Right kidney (tissue), 1 donor: ENCODE data around the gene CTNNA2.

Source experiments
- DNase-seq: peaks from one replicate; pipeline ENCODE4 v3.0.0-alpha.2; 2016

CTNNA2 gene

DNA sequence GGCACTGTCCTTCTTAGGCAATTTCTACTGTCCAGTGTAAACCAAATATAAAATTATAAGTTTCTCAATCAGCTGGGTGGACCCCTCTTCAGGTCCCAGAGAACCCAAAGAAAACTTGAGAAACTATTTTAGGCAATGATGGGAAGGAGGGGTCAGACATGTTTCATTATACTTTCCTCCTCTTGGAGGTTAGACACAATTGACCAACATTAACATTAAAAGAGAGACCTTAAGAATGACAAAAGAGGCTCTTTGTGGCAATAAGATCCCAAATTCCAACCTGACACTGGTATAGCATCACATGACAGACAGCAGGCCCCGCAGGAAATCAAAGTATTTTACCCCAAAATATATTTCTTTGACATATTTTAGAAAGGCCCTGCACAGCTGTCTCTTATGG lies 718.6 kb downstream of the CTNNA2 start:
- DNase-seq: no peak

DNA sequence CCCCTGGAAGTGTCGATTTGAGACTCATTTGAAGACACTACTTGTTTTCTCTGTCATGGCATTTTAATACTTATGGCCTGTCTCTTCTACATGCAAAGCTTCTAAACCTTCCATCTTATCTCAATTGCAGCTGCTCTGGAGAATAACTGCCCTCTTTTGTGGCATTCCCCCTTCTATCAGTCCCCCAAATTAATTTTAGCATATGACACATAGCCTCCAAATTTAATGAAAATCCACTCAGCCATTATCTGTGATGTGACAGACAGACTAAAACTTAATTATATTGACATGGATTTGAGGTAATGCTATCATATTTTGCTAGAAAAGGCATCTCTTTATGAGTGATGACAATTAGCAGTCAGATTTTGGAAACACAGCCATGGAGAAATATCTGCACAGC lies 720.5 kb downstream of the CTNNA2 start:
- DNase-seq: no peak

DNA sequence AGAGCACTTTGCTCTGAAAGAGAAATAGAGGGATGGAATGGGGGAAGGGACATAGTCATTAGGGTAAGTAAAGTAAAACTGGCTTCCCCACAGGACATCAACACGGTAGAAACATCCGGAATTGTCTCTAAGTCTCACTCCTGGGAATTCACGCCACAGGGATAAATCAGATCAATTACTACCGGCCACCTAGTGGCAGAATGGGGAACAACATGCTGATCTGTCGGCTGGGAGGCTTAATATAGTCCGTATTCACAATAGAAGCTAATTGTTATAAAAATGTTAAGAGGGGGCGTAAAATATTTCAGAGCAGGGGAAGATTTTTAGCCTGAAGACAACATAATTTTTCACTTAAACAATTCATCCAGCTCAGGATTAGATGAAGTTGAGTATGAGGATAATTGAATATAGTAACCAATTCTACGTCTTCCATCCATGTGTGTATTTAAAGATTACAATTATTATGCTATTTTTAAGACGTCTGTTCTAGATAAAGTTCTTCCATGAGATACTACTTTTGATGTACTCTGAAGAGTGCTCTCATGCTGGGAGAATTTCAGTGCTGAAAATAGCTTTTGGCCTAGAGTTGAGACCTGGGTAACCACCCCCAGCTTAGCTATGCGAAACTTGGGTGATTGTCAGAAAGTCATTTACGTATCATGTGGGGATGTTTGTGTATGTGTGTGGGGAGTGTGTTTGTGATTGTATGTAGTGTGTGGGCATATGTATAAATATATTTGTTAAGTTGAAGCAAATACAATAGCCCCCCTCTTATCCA lies 726.0 kb downstream of the CTNNA2 start:
- no peak for DNase-seq

DNA sequence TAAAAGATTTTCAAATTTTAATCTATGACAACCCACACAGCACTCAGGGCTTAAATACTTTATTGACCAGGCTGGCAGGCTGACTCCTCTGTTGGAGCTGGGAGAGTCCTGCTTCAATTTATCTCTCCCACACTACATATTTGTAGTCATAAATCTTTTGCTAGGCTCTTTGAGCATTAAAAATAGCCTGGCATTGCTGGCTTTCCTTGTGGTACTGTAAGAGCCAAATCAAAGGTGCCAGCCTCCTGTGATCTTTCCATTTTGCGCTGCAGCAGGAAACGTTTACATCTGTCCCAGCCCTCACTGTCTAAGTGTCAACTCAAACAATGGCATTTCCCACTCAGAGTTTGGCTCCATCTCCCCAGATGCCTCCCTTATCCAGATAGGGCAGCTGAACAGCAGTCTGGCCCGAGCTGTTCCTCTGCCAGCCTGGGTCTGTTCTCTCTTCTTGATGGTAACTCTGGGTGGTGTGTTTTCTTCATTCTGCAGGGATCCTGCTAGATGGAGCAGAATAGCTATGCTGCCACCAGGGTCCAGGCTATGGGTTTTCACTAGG lies 729.6 kb downstream of the CTNNA2 start:
- no peak for DNase-seq

DNA sequence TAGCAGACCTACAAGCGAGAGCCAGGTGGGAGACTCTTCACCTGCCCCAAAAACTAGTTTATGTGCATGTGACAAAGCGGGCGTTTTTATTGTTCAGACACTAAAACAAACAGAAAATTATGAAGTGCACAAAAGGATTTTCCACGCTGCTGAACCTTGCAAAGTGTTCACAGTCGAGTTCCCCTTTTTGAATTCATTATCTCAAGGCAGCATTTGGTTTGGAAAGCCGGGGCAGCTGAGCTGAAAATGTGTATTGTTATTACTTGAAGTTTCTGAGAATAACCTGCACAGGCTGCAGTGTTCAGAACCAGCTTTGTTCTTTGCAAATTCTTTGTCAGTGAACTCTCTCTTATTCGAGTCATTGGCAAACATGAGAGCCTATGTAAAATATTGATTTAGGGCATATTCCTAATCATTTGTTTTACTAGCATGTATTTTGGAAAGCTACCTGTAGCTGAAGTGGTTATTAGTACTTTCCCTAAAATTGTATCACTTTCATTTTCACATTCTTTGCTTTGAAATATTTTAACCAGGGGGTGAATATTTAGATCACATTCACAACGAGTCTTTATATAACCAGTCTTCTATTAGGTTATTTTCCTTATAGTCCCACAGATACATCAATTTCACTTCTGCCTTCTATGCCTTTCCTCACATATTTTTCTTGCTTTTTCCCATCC lies 732.2 kb downstream of the CTNNA2 start:
- no peak for DNase-seq

DNA sequence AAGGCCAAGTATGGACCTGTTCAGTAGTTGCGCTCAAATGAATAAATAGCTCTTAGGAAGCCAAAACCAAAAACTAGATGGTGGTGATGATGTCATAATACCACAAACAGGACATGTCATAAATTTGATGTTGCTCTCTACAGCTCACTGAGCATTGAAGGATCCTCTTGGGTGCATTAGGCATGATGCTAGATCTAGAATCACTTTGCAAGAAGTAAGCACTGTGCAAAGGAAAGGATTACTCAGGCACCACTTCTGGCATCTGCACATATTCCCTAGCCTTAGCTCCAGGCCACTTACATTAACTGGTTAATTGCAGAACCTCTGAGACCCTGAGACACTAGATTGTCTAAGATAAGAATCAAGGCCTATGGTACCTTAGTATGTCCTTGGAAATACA lies 733.7 kb downstream of the CTNNA2 start:
- no peak for DNase-seq

DNA sequence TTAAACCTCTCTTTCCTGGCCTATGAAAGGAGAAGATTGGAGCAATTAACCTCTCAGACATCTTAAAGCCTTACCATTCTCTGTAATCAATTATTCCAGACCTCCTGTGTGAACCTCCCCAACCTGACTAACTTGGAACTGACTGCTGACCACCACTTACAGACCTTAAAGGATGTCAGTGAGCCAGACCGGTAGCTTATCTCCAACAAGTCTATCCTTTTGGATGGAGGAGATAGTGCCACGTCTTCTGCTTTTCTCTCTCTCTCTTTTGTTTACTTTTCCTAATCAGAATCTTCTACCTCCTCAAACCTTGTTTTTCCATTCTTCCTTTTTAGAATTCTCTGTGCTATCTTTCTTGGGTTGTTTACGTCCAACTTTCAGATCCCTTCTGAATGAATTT lies 734.5 kb downstream of the CTNNA2 start:
- DNase-seq: no peak

DNA sequence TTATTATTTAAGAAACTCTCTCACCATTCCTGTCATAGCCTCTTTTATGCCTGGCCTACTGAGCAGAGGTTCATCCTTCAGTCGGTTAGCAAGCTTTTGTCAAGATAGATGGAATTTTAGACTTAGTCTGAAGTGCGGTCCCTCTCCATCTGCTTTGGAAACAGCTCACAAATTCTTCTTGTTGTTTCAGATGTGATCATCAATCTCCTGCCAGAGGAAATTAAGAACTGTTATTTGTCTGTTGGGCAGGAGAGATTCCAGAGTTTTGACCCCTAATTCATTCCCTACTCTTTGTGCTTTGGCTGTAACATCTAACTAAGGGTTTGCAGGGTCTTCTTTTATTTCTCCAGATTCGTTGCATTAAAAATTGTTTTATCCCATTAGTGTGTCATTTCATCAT lies 735.3 kb downstream of the CTNNA2 start:
- no peak for DNase-seq

DNA sequence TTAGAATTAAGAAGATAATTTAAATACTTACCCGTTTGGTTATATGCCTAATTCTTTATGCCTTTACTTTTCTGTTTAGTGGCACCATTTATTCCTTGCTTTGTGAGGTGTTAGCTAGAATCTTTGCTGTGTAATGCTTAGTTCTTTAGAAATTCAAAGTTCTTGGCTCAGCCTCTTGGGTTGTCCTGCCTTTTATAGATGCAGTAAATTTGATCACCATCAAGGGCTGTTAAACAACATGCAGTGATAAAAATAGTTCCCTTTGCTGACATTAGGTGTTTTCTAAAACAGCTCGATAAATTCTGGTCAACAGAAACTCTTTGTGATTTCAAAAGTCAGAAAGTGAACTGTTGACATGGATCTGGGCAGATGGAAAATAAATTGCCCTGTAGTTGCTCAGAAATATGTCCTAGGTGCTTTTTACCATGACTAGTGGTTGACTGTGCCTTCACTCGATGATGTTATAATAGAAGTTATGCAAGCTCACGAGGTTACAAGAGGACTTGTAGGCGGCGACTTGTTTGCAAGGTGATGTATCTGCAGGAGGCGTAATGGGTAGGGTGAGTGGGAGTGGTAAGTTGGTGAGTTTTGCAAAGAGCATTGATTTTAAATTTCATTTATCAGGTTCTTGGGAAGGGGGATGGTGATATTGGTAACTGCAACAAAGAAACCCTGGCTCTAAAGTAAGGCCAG lies 739.6 kb downstream of the CTNNA2 start:
- no peak for DNase-seq

DNA sequence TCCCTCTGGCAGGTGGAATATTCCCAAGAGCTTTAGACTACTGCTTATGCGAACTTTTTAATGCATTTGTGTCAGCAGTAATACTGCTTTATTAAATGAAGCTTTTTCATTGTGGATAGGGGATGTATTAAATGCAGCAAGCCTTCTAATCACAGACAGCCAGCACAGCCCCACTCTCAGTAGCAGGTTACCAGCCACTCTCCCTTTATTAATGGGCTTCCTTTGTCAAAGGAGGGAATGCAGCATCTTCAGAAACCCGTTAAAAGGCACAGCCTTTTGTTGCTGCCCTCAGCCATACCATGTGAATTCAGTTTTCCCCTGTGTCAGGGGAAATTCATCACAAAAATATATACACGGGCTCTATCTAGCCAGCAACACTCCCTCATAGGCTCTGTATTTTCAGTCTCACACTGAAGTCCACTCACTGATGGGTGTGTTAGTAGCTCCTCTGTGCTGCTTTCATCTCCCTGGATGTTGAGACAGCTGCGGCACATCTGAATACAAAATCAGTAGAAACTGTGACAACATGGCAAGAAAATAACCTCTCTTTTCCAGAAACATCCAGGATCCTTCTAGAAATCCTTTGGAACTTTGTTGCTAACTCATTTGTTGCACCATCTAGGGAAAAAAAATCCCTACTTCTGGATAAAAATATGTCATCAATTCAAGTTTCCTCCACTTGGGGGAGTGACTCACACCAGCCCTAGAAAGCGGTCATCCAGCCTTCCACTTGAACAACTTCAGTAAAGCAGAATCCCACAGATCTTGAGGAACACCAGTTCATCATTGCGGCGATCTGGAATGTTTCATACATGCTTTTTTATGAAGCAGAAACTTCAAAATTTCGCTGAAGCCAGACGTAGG lies 743.3 kb downstream of the CTNNA2 start:
- DNase-seq: no peak

DNA sequence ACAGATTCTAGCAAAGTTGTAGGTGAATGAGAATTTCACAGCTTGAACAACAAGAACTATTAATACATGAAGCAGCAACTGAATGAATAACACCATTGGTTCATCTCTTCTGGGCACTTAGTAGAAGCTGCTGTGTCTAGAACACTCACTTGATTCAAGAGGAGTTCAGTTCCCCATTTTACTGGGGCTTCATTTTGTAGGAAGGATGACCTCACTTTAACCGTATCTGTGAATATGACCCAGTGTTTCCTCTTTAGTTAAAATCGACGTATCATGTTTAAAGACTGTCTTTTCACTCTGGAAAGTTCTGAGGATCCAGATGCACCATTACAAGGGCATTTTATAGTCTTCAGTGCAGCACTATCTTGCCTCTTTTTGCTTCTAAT lies 743.9 kb downstream of the CTNNA2 start:
- DNase-seq: no peak

DNA sequence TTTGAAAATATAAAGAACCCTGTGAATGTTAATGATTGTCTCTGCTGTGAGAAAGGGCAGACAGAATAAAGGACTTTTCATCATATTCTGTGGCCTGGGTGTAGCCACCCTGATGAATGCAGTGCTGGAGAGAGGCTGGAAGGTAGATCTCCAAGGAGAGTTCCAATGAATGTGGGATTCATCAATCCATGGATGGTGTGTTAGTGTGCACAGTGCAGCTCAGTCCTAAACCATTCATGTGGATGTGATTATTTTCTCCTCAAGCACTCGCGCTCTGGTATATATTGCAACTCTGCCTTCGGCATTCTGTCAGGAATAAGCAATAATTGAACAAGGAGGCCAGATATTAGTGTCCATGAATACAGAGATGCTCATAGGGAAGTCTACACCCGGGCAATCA lies 744.6 kb downstream of the CTNNA2 start:
- DNase-seq: no peak

DNA sequence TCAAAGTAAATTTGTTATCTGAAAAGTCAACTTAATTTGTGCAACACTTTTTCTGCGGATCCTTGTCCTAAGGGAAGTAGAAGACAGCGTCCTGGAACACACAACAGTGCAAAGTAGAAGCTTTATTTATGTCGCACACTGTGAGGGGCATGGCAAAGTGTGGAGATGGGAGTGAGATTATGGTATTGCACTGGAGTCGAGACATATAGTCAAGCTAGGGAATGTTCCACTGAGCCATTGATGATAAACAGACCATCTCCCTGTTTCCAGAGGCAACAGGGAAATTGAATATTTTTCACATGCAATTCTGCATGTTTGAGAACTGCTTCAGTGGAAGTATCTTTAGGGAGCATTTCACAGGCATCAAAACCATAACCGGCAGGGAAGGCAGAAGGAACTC lies 745.5 kb downstream of the CTNNA2 start:
- no peak for DNase-seq

DNA sequence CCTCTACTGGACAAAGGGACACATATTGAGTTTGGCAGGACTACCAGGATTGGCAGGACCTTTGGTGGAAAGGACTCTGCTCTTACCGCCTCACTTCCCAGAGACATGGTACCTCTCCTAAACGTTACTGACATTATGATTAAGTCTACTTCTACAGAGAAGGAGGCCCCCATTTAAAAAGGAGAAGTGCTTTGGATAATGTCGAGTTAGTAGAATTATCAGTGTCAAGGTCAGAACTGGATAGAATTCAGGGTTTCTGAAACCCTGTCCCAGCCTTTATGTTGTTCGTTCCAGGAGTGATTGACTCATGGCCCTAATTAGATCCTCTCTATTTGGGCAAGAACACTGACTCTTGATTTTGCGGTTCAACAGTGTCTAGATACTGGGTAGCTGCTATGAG lies 745.9 kb downstream of the CTNNA2 start:
- no peak for DNase-seq

DNA sequence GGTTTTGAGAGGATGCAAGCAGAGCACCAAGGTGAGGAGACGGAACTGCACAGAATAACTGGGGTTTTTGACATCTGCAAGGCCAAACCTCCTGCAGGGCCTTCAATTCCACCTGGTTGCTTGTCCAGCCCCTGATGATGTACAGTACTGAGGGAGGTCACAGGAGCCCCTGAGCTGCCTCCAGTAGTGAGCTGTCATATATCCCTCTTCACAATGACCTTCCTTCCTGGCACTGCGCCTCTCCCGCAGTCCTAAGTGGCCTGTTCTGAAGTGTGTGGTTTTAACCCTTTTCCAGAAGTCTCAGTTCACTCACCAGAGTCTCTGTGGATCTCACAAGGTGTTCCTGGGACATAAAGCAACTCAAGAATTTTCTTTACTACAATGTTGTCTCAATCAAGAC lies 746.4 kb downstream of the CTNNA2 start:
- no peak for DNase-seq

DNA sequence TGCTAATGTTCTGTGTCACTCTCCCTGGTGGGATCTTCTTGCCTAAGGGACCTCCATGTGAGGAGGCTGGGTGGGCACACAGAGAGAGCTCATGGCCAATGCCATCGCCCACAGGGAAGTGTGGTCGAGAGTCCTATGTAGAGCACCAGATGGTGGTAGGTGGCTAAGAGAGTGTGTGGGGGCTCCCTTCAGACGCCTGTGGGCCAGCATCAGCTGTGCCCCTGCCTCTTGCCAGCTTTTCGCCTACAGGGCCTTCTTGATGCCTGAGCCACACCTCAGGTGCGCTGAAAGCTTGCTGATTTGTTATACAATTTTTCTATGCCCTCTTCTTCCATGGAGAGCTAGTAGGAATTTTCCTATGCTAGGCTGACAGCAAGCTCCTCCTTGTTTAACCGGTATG lies 753.4 kb downstream of the CTNNA2 start:
- no peak for DNase-seq

DNA sequence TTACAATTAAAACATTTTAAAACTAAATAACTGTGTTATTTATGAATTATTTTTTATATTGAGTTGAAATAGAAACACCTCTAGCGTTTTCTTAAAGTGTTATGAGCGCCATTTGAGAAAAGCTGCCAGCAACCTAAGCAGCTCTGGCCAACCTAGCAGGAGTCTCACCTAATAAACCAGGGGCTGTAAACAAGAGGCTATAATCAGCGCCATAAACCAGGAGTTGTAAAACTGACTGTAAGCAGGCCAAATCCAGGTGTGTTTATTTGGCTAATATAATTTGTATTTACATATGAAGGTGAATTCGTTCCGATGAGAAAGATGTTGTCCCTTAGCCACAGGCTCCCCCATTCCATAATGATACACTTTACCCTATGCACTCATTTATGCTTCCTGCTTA lies 757.0 kb downstream of the CTNNA2 start:
- no peak for DNase-seq

DNA sequence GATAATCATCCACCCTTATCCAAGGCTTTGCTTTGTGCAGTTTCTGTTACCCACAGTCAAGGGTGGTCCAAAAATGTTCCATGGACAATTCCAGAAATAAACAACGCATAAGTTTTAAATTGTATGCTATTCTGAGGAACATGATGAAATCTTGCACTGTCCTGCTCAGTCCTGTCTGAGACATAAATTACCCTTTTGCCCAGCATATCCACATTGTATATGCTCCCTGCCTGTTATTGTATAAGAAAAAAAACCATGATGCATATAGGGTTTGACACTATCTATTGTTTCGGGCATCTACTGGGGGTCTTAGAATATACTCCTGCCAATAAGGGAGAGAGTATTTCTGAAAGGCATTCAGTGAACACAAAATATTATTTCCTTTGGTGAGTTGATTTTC lies 767.7 kb downstream of the CTNNA2 start:
- no peak for DNase-seq

DNA sequence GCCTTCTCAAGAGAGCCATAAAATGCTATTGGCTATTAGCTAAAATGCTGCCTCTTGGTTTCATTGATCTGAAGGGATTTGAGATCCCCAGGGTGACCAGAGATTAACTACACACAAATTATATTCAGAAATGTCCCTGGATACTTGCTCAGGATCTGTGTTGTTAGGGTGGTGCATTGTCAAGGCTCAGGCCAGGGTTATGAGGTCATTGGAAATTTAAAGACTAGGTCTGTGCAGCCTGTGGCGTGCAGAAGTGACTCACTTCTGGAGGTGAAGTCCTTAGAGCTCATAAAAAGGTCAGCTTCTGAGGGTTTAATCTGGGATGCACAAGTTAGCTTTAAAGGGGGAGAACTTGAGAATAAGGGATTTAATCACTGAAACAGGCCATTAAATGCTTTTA lies 768.2 kb downstream of the CTNNA2 start:
- no peak for DNase-seq

DNA sequence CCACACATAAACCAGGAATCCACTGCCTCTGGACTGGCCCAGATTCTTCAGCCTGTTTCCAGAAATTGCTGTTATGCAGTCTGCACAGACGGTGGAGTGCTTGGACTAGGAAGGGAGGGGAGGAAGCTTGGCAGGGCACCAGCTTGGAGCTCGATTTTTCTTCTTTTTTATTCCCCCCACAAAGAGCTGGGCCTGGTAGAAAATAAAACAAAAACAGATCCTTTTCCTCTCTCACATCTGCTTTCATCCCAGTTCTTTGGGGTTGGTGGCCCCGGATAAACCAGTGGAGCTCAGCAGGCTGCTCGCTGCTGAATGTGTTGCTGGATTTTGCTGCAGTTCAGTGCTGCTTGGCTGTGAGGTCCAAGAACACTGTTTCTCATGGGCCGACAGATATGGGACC lies 775.7 kb downstream of the CTNNA2 start:
- peak; percentile 49 for DNase-seq

DNA sequence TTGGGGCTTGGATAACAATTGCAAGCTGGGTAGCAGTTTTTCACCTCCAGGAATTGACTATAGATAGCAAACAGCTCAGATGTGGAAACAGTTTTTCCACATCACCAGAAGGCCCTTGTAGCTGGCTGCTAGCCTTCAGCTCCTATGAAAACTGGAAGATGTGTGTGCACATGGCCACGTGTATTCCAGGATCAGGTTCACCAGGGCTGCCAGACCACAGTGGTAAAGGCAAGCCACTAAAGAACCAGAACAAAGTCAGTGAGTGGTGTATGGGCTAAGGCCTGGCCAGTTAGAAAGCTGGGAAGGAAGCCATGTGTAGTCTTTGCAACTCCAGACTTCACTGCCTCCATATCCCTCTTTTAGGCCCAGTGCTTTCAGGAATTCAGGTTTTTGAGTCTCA lies 778.8 kb downstream of the CTNNA2 start:
- DNase-seq: no peak

DNA sequence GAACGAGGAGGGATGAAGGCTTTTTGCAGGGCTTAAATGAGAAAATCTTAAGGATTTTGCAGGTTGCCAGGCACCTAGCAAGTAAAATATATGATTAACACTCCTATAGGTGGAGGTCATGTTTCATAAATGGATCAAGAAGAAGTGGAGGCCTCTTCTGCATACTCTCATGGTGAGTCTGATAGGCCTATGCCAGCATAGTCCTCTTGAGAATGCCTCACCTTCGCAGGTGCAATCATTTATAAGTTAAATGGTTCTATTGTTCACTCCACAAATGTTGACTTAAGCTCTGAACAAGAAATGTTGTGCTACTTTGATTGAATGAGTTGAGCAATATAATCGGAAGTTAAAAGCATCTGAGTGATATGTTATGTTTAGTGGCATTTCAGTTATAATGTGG lies 779.6 kb downstream of the CTNNA2 start:
- DNase-seq: no peak
